Activated T-cell treated with anti-CD3 and anti-CD28 coated beads, Interleukin-2, amount 50 U/mL, for 72 hours (primary cell): ENCODE results near the gene OR10A4. TPM values are rescaled to one million over a fixed set of nuclear protein-coding genes. Genes with fewer than 3 reads are reported as not detected.
A peak's percentile ranks its signal among the peaks of the same experiment; 100 is the strongest.

Experiments used
- ATAC-seq, 2 donors: fragments of 150-1000 bp; cut with Tn5 transposase; replicated peaks in 1 of 2; 2 replicates each; pipeline ENCODE4 v1.10.0; 2021; ENCODE audit warnings: moderate library complexity in 2 of 2, mild to moderate bottlenecking in 1 of 2
- DNase-seq, 2 donors: peaks; one replicate each; pipeline ENCODE4 v3.0.0; 2021 to 2022; ENCODE audit warnings: mixed read lengths in 1 of 2
- H3K27ac Mint-ChIP-seq: one replicate; pipeline ENCODE4 v1.8.0; 2022; ENCODE audit warnings: mild to moderate bottlenecking, moderate library complexity, mixed read lengths
- H3K27me3 Mint-ChIP-seq: one replicate; pipeline ENCODE4 v1.8.0; 2022; ENCODE audit warnings: low read depth, mixed read lengths
- H3K36me3 Mint-ChIP-seq, 2 donors: one replicate each; pipeline ENCODE4 v1.8.0; 2022; ENCODE audit warnings: mixed read lengths in 2 of 2, mild to moderate bottlenecking in 1 of 2; ENCODE audit not compliant: insufficient read depth in 2 of 2
- H3K4me1 Mint-ChIP-seq: one replicate; pipeline ENCODE4 v1.8.0; 2022; ENCODE audit warnings: low read depth, mixed read lengths
- H3K4me3 Mint-ChIP-seq, 2 donors: one replicate each; pipeline ENCODE4 v1.8.0; 2022; ENCODE audit warnings: mild to moderate bottlenecking in 2 of 2, mixed read lengths in 2 of 2, moderate library complexity in 2 of 2
- H3K9me3 Mint-ChIP-seq, 2 donors: one replicate each; pipeline ENCODE4 v1.8.0; 2022; ENCODE audit warnings: mixed read lengths in 2 of 2
- total RNA-seq, 2 donors: library from RNA; stranded (reverse); gene quantifications; one replicate each; pipeline ENCODE4 v1.2.3, GENCODE V29; 2022

The OR10A4 gene
- total RNA-seq, 2 donors from 2014 or later, result not detected

- DNase-seq (no peak), ATAC-seq (no peak)
- Mint-ChIP-seq H3K9me3 (peaks cover 0 to 1% of the 10 kb centered on the region in 2 donors), H3K4me3 (no peak overlapping the region), H3K27me3 (no peaks in the 10 kb centered on the region), H3K36me3 (no peaks in the 10 kb centered on the region), H3K4me1 (no peaks in the 10 kb centered on the region), H3K27ac (no peak overlapping the region)
Measured at GRCh38 chr11:6911378-6911777, 35.0 kb downstream of the OR10A4 start.

DNA sequence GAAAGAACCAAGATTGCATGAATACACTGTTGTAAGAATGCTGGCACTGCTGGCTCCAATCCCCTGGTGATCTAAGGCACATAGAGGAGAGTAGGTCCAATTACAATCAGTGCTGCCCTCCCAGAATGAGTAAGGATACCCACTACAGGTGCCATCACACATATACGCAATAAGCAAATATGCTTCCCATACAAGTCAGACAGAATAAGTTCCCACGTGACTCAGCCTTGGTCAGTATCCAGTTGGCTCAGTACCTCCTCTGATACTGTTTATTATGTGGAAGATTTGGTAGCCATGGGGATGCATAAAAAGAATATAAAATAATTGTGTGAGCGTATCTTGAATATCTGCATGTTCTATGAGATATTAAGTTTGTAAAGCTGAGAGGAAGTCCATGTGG, 35.5 kb downstream of the OR10A4 start:
- no peaks in the 10 kb centered on the region for H3K4me1 Mint-ChIP-seq

GRCh38 chr11:6919698-6920097, 43.3 kb downstream of the OR10A4 start:
- Mint-ChIP-seq H3K27me3 (peaks cover 23% of the 10 kb centered on the region), H3K9me3 (peaks cover 0 to 2% of the 10 kb centered on the region in 2 donors), H3K4me3 (no peak overlapping the region), H3K36me3 (peaks cover 0 to 1% of the 10 kb centered on the region in 2 donors), H3K4me1 (no peaks in the 10 kb centered on the region), H3K27ac (no peak overlapping the region)
- ATAC-seq (no peak), DNase-seq (no peak)

More for the DNA sequence above, 35.5 kb downstream of the OR10A4 start:
- ATAC-seq (no peak), DNase-seq (no peak)
- Mint-ChIP-seq H3K9me3 (peaks cover 0 to 1% of the 10 kb centered on the region in 2 donors), H3K36me3 (no peaks in the 10 kb centered on the region), H3K4me3 (no peak overlapping the region), H3K27me3 (no peaks in the 10 kb centered on the region), H3K27ac (no peak overlapping the region)

GRCh38 chr11:6920702-6921101, 44.3 kb downstream of the OR10A4 start, which contains the start of gene OR2D3:
Gene OR2D3, plus strand, starts transcription at chr11:6921002. Its CDS starts 0 bp downstream, at chr11:6921002.
- DNase-seq (no peak), ATAC-seq (no peak)
- H3K27me3 Mint-ChIP-seq, result peaks cover 29% of the 10 kb centered on the region
- H3K4me3 Mint-ChIP-seq, result no peak within 1 kb of the TSS
- peaks cover 0 to 1% of the 10 kb centered on the region in 2 donors for H3K36me3 Mint-ChIP-seq
- H3K27ac Mint-ChIP-seq, result no peak within 1 kb of the TSS
- H3K9me3 Mint-ChIP-seq, result peaks cover 0 to 2% of the 10 kb centered on the region in 2 donors
- H3K4me1 Mint-ChIP-seq, result peaks cover 2% of the 10 kb centered on the region

DNA sequence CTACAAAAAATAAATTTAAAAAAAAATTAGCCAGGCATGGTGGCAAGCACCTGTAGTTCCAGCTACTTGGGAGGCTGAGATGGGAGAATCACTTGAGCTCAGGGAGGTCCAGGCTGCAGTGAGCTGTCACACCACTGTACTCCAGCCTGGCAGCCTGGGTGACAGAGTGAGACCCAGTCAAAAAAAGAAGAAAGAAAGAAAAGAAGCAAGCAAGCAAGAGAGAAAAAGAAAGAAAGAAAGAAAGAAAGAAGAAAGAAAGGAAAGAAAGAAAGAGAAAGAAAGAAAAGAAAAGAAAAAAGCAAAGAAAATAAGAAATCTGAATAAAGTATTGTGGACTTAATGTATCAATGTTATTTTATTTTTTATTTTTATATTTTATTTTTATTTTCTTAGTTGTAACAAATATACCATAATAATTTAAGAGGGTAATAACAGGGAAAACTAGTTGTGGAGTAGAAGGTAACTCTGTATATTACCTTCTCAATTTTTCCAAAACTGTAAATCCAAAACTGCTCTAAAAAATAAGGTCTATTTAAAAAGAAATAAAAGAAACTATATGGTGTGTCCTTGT, 48.7 kb downstream of the OR10A4 start:
- peaks cover 49% of the 10 kb centered on the region for H3K27me3 Mint-ChIP-seq
- no peak for ATAC-seq
- peaks cover 22% of the 10 kb centered on the region for H3K4me1 Mint-ChIP-seq
- H3K36me3 Mint-ChIP-seq, result no peaks in the 10 kb centered on the region
- DNase-seq, result no peak
- no peaks in the 10 kb centered on the region for H3K9me3 Mint-ChIP-seq
- peak overlapping the region in 1 of 2 donors; percentile 13 for H3K4me3 Mint-ChIP-seq
- no peak overlapping the region for H3K27ac Mint-ChIP-seq

GRCh38 chr11:6925636-6926207, 49.3 kb downstream of the OR10A4 start:
- no peak overlapping the region for H3K27ac Mint-ChIP-seq
- peaks cover 49% of the 10 kb centered on the region for H3K27me3 Mint-ChIP-seq
- H3K9me3 Mint-ChIP-seq, result no peaks in the 10 kb centered on the region
- peaks cover 22% of the 10 kb centered on the region for H3K4me1 Mint-ChIP-seq
- H3K36me3 Mint-ChIP-seq, result no peaks in the 10 kb centered on the region
- DNase-seq (no peak), ATAC-seq (no peak)
- H3K4me3 Mint-ChIP-seq, result peak overlapping the region; percentile 76 to 86

DNA sequence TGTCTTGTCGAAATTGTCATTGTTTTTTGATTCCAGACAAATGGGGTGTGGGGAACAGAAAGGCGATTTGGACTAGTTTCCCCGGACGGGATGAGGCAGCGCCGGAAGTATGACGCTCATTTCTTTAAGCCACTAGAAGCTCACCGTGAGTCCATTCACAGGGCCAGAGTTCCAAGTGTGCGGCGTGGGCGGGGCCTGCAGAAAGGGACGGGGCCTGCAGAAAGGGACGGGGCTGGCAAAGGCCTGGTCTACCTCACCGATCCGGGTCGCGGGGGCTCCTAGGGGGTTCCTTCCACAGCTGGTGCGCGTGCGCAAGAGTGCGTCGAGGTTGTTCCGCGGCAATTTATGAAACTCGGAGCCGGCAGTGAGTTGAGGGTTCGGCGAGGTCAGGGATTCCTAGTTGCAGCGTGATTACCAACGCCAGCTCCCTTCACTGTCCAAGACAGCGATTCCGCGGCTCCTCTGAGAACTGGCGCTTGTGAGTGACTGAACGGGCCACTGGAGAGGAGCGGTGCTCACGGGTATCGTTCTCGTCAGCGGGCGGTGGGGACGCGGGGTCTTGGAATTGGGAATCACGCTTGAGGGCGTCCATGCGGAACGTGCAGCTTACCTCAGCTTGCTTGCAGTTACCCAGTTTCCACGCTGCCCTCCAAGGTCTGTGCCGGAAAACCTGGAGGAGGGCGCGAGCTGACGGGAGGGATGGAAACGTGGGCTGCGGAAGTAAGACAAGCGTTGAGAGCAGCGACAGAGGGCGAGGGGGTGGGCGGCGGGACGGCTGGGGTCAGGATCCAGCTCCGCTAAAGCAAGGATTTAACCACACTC, 50.0 kb downstream of the OR10A4 start, which contains the start of gene ZNF215:
Gene ZNF215 (plus strand): TSS at position 219 of the 822 bp plus-strand sequence. CDS start 5,847 bp downstream, outside the sequence.
- no peaks in the 10 kb centered on the region for H3K9me3 Mint-ChIP-seq

DNA sequence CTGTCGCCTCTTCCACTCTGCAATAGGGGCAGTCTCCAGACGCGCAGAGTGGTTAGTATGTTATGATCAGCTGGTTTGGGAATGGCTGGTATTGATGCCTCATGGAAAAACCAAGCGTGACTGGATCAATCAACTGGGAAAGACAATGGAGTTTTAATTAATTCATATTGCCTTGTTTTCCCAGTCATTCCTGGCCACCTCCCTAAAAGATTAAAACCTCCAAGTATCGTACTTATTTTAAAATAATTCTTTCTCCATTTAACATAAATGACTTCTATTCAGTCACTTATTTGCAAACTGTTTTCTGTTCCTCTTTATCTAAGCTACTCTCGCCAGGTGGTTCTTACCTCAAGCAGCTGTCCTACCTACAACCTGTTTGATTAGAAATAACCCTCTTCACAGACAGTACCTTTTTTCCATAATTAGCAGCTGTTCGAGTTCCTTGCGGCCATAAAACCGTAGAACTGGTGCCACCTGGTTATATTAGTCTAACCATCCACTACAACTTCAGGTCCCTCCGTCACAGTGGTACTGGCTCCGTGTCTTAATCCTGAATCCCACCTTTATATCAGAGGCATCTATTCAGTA, 50.7 kb downstream of the OR10A4 start:
- DNase-seq (no peak), ATAC-seq (no peak)
- no peak overlapping the region for H3K27ac Mint-ChIP-seq
- H3K27me3 Mint-ChIP-seq, result peaks cover 43% of the 10 kb centered on the region
- H3K4me3 Mint-ChIP-seq, result peak overlapping the region; percentile 76 to 86
- peaks cover 26% of the 10 kb centered on the region for H3K4me1 Mint-ChIP-seq
- no peaks in the 10 kb centered on the region for H3K9me3 Mint-ChIP-seq
- H3K36me3 Mint-ChIP-seq, result no peaks in the 10 kb centered on the region

More for the DNA sequence above, 50.0 kb downstream of the OR10A4 start, which contains the start of gene ZNF215:
- Mint-ChIP-seq H3K4me1 (peaks cover 22% of the 10 kb centered on the region), H3K36me3 (no peaks in the 10 kb centered on the region), H3K4me3 (peak within 1 kb of the TSS; percentile 76 to 86), H3K27ac (no peak within 1 kb of the TSS), H3K27me3 (peaks cover 43% of the 10 kb centered on the region)
- DNase-seq, result peak; percentile 33 to 67
- peak; percentile 71 to 85 for ATAC-seq

Other genes starting within 250 kb of the OR10A4 start
- gene DCHS1, start 220.8 kb upstream of the OR10A4 start, total RNA-seq, result 1 to 10 TPM; 2.1 to 2.9 TPM
- 10 to 100 TPM; 38.2 to 39.8 TPM for gene MRPL17, start 193.3 kb upstream of the OR10A4 start, total RNA-seq
- under 1 TPM in 1 of 2 donors, not detected in 1; 0.19 TPM for gene OR2AG2, start 104.6 kb upstream of the OR10A4 start, total RNA-seq
- not detected for gene OR2AG1, start 93.6 kb upstream of the OR10A4 start, total RNA-seq
- gene OR6A2, start 76.9 kb upstream of the OR10A4 start, total RNA-seq, result under 1 TPM in 1 of 2 donors, not detected in 1; 0.07 TPM
- gene OR10A5, start 30.9 kb upstream of the OR10A4 start, total RNA-seq, result not detected
- gene OR10A2, start 13.6 kb upstream of the OR10A4 start, total RNA-seq, result not detected
- gene OR2D2, start 15.9 kb downstream of the OR10A4 start, total RNA-seq, result under 1 TPM in 1 of 2 donors, not detected in 1; 0.29 TPM
- not detected for gene OR2D3, start 44.4 kb downstream of the OR10A4 start, total RNA-seq
- gene ZNF215, start 49.8 kb downstream of the OR10A4 start, total RNA-seq, result 1 to 10 TPM in 1 of 2 donors, under 1 TPM in 1; 0.23 to 1.4 TPM
- gene ZNF214, start 143.7 kb downstream of the OR10A4 start, total RNA-seq, result under 1 TPM in 1 of 2 donors, not detected in 1; 0.10 TPM
- under 1 TPM in 1 of 2 donors, not detected in 1; 0.12 TPM for gene NLRP14, start 143.9 kb downstream of the OR10A4 start, total RNA-seq
- not detected for gene RBMXL2, start 212.4 kb downstream of the OR10A4 start, total RNA-seq